C4-2B (cell line): ENCODE data around the gene AMOT.

Source experiments
- CTCF ChIP-seq: fragments of 450-650 bp; conservative IDR thresholded peaks from 2 replicates; pipeline ENCODE4 v1.5.1; 2017; ENCODE audit warnings: mild to moderate bottlenecking
- ZFX ChIP-seq: fragments of 450-650 bp; IDR thresholded peaks from 2 replicates; pipeline ENCODE4 v1.6.1; 2017

- TF ChIP-seq CTCF = no peak; the same call in 1 of the 2 replicates
- TF ChIP-seq ZFX = no peak
Measured at GRCh38 chrX:112760697-112761096, 79.9 kb downstream of the AMOT start.
